Fibroblast of skin of abdomen (primary cell): Measurements from ENCODE around the gene WDFY4.

ENCODE experiments used
- DNase-seq: peaks from one replicate; pipeline ENCODE4 v3.0.0-alpha.2; 2013

WDFY4 gene

DNA sequence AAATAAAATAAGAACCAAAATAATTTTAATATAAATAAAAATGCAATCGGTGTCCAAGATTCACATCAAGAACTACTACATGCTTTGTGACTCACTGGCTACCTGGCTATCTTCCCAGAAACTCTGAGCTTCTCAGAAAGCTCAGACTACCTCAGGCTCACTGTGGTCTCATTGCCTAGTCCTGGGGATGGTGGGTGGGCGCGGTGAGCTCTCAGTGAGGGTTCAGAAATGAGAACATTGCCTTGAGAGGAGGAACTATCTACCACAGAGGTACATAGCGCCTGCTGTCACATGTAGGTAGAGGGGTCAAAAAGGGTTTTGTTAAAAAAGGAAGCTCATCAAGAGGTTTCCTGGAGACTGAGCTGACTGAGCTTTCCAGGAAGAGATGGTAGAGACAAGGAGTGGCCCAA, 108.0 kb downstream of the WDFY4 start:
- DNase-seq: peak; percentile 73

- no peak for DNase-seq
Measured at GRCh38 chr10:48794074-48794473, 109.4 kb downstream of the WDFY4 start.

GRCh38 chr10:48796713-48797245, 112.1 kb downstream of the WDFY4 start:
- DNase-seq: no peak

DNA sequence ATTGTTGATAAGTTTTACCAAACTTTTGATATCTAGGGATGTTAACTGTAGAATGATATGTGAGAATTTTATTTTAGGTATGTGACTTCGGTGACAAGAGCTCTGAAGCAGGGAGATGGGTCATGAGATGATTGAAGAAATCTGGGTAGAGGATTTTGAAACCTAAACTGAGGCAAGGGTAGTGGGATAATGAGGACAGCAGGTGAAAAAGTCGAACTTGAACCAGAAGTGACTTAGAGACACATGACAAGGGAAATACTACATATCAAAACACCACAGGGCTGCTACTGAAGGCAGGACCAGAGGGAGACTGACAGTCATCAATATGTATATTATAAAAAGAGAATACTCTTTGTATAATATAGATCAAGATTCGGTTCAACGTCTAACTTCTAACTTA, 113.2 kb downstream of the WDFY4 start:
- no peak for DNase-seq

- no peak for DNase-seq
Measured at GRCh38 chr10:48798481-48799254, 114.0 kb downstream of the WDFY4 start.

DNA sequence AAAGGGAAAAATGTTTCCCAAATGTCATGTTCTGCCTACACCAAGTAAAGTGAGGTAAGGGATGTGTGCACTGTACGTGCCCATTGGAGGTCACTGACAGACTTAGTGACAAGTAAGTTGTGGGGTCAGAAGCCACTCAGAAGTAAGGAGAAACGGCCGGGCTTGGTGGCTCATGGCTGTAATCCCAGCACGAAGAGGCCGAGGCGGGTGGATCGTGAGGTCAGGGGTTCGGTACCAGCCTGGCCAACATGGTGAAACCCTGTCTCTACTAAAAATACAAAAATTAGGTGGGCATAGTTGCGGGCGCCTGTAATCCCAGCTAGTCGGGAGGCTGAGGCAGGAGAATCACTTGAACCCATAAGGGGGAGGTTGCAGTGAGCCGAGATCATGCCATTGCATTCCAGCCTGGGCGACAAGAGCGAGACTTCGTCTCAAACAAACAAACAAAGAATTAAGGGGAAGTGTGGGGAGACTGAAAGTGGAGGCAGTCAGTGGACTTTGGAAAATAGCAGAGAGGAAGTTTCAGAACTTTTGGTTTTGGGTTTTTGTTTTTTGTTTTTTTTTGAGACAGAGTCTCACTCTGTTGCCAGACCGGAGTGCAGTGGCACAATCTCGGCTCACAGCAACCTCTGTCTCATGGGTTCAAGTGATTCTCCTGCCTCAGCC, 114.8 kb downstream of the WDFY4 start:
- DNase-seq: no peak

DNA sequence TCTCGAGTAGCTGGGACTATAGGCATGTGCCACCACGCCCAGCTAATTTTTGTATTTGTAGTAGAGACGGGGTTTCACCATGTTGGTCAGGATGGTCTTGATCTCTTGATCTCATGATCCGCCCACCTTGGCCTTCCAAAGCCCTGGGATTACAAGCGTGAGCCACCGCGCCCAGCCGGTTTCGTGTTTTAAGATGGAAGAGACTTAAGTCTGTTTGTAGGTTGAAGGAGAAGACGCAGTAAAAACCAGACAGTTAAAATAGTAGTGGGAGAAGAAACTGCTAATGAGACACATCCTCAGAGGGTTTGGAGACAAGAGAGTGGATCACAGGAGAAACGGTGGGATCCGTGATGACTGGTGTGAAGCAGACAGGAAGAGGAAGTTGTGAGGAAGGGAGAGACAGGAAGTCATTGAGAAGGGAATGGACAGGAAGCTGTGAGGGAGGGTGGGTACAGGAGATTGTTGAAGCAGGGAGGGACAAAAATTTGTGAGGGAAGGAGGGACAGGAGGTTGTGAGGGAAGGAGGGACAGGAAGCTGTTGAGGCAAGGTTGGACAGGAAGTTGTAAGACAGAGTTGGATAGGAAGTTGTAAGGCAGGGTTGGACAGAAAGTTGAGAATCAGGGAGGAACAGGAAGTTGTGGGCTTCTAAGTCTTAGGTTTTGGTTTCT, 115.5 kb downstream of the WDFY4 start:
- no peak for DNase-seq

DNA sequence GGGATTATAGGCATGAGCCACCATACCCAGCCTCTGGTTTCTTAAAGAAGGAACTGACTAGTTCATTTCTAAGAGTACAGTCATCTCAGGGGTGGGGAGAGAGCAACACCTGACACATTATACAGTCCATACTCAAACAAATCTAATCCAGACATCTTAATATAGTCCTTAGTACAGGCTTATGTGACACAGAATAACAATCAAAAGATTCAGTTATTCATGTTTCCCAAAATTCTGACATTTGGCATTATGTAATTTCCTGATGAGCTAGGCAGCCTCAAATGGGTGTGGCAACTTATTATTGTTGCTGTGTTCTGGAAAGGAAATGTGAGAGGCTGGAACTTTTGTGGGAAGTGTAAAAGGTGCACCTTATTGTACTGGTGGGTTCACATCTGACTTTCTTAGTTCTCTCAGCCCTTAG, 116.3 kb downstream of the WDFY4 start:
- no peak for DNase-seq

- DNase-seq: no peak
Measured at GRCh38 chr10:48802611-48803071, 118.0 kb downstream of the WDFY4 start.

GRCh38 chr10:48803801-48804584, 119.3 kb downstream of the WDFY4 start:
- DNase-seq: no peak

DNA sequence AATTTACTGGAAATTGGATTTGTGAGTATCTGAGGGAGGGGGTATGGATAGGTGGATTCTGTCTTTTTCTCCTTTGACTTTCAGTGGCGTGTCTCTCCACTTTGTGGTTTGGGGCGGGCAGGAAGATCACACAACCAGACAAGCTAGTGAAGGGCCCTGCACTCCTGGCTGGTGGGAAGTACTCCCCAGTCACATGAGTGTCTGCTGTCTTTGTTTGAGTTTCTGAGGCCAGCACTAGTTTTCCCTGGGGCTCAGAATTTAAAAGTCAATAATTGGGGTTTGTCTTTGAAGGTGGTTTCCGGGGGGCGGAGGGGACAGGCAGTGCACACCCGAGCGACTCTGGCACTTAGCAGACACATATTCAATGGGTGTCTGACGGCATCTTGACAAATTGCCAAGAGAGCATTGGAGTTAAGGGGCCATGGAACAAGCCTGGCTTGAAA, 120.1 kb downstream of the WDFY4 start:
- DNase-seq: no peak

DNA sequence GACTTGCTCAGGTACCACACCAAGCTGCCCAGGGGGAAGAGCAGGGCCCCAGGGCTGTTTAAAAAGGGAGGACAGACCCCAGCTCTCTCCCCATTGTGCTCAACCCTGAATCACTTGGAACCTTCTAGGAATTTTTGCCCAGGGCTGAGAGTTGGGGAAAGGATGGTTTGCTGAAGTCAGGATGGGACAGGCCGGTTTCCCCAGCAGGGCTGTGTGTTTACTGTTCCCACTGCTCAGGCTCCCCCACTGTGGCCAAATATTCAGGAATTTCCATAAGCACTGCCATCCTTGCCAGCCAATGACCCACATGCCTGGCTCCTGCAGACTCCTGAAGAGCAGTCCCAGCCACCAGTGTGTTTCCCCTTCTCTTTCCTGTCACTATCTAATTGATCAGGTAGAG, 120.7 kb downstream of the WDFY4 start:
- DNase-seq: no peak

- DNase-seq: no peak
Measured at GRCh38 chr10:48805848-48806247, 121.2 kb downstream of the WDFY4 start.

DNA sequence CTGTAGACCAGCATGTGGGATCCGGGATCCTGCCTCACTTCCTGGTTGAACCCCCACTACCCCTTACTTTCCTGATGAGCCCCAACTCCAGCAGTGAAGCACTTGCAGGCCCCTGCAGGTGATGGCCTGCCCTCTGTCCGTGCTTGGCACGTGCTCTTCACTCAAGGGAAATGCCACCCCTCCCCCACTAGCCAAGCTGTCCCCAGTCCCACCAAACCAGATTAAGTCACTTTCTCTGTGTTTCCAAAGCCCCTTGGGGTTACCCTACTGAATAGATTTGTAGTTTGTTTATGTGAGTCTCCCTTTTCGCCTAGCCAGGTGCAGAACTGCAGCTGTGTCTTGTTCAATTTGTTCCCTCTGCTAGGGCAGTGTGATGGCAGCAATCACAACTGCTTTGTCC, 121.7 kb downstream of the WDFY4 start:
- DNase-seq: no peak

- DNase-seq: no peak
Measured at GRCh38 chr10:48807791-48808470, 123.3 kb downstream of the WDFY4 start.

DNA sequence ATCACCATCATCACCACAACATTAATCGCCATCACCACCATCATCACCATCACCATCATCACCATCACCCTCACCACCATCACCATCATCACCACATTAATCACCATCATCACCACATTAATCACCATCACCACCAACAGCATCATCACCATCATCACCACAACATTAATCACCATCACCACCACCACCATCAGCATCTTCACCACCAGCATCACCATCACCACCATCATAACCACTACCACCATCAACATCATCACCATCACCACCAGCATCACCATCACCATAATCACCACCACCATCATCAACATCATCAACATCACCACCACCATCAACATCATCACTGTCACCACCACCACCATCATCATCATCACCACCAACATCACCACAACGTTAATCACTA, 124.6 kb downstream of the WDFY4 start:
- no peak for DNase-seq

DNA sequence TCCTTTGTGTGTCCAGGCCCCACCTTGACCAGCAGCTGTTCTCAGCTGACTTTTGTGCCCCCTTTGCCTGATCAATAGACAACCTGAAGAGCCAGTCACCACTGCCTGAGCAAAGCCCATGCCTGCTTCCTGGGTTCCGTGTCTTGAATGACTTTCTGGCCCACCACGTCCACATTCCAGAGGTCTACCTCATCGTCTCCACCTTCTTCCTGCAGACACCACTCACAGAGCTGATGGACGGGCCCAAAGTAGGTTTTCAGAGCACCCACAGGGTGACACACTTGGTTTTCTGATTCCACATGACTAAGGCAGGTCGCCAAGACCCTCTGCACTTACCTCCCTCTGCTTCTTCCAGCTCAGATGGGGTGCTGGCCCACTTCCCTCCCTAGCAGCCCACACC, 126.8 kb downstream of the WDFY4 start:
- peak; percentile 12 for DNase-seq

- DNase-seq: no peak
Measured at GRCh38 chr10:48811917-48812316, 127.2 kb downstream of the WDFY4 start.

GRCh38 chr10:48813291-48813690, 128.6 kb downstream of the WDFY4 start:
- no peak for DNase-seq

DNA sequence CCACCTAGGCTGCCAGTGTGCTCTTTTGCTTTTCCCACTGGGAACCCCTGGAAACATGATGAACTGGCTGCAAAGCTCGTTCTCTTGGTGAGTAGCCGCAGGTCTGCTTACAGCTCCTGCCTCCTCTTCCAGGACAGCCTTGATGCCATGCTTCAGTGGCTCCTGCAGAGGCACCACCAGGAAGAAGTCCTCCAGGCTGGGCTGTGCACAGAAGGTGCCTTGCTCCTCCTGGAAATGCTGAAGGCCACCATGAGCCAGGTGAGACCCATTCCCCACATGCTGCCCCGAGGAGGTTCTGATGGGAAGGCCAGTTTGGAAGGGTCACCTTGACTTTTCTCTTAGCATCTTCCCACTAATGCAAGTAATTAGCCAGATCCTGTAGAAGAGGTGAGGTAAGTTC, 129.2 kb downstream of the WDFY4 start:
- no peak for DNase-seq

DNA sequence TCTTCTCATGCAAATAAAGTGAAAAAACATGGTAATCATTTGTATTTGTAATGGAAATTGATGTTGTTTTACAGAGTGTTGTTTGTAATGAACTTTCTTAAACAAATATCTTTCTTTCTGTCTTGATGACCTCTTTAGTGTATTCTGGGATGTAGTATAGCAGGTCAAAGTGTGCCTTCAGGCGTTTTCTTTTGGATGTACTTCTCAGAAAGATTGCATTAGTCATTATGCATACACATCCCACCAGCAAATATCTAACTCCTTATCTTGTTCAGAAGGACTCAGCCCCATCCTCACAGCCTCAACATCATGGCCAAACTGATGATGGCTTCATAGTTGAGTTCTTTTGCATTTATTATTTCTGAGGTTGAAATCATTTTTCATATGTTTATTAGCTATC, 130.3 kb downstream of the WDFY4 start:
- no peak for DNase-seq

- DNase-seq: no peak
Measured at GRCh38 chr10:48817141-48817540, 132.5 kb downstream of the WDFY4 start.
